Stimulated activated CD8-positive, alpha-beta memory T cell treated with anti-CD3 and anti-CD28 coated beads, Interleukin-15, amount 100 ng/mL, for 48 hours (primary cell): ENCODE data around the gene GPS1.
"Not testable (repeated sequence)": the region's sequence is repeated elsewhere in the genome, so short reads cannot be mapped to it uniquely, and the experiment has no call there.

Experiments used
- DNase-seq, 2 donors: peaks; one replicate each; pipeline ENCODE4 v3.0.0-alpha.2; 2020; ENCODE audit warnings: low read depth in 2 of 2

GPS1 gene

GRCh38 chr17:82028246-82028645, 23.5 kb upstream of the GPS1 start:
- DNase-seq, result no peak

GRCh38 chr17:82028966-82029365, 22.7 kb upstream of the GPS1 start:
- DNase-seq, result no peak

- no peak for DNase-seq
Measured at GRCh38 chr17:82029391-82029790, 22.3 kb upstream of the GPS1 start.

DNA sequence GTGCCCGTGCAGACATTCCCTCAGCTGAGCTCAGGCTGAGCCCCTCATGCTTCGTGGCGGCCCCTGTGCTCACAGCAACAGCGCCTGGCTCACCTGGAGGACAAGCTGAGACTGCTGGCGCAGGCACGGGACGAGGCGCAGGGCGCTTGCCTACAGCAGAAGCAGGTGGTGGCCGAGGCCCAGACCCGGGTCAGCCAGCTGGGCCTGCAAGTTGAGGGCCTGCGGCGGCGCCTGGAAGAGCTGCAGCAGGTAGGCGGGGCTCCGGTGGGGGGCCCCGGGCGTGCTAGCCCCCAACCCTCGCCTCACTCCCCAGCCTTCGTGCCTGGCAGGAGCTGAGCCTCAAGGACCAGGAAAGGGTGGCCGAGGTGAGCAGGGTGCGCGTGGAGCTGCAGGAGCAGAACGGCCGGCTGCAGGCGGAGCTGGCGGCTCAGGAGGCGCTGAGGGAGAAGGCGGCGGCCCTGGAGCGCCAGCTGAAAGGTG, 21.7 kb upstream of the GPS1 start:
- DNase-seq, result no peak

- peak; percentile 70 to 72 for DNase-seq
Measured at GRCh38 chr17:82030470-82031302, 21.0 kb upstream of the GPS1 start.

DNA sequence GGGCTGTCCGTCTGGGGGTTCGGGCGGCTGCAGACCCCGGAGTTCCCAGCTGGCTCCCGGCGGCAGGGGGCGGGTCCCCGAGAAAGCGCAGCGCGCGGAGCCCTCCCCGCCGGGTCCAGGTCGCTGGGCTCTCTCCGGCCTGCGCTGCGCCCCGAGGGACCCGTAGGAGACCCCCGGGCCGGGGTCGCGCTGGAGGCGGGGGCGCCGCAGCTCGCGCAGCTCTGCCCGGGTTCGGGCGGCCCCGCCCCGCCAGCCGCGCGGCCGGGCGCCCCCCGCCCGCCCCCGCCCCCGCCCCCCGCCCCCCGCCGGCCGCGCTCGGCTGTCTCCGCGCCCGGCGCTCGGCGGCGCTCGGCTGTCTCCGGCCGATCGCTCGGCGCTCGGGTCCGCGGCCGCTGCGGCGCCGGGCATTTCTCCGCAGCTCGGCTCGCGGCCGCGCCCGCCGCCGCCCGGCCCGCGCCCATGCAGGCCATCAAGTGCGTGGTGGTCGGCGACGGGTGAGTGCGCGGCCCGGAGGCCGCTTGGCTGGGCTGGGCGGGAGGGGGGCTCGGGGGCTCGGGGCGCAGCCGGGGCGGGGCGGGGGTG, 20.3 kb upstream of the GPS1 start, which contains the start of gene RAC3:
Gene RAC3 (plus strand): TSS at position 376 of the 582 bp plus-strand sequence. CDS start 84 bp downstream, at position 460.
- DNase-seq, result no peak

DNA sequence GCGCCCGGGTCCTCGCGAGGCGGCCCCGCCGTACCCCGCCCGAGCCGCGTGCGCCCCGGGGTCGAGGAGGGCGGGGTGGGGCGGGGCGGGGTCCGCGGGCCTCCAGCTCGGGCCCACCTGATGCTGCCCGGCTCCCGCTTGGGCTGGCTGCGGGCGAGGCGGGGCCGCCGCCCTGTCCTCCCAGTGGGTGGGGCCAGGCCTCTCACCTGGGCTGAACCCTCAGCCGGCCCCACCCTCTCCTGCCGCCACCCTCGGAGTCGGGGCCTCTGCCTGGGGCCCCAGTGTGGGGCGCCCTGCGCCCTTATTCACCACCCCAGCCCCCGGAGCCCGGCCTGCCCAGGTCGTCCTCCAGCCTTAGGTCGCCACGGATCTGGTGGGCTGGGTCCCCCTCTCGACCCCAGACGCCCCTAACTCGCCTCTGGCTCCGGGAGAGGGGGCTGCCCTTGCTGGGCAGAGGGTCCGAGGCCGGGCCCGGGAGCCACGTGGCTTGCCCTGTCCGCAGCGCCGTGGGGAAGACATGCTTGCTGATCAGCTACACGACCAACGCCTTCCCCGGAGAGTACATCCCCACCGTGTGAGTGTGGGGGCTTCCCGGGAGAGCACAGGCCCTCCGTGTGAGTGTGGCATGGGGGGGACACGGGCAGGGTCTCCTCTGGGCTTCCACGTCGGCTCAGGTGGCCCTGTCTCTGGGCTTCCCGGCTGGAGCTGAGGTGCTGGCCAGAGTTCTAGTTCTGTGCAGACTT, 19.6 kb upstream of the GPS1 start:
- peak in 1 of 2 donors; percentile 46 for DNase-seq

- no peak for DNase-seq
Measured at GRCh38 chr17:82033359-82034085, 18.2 kb upstream of the GPS1 start.

DNA sequence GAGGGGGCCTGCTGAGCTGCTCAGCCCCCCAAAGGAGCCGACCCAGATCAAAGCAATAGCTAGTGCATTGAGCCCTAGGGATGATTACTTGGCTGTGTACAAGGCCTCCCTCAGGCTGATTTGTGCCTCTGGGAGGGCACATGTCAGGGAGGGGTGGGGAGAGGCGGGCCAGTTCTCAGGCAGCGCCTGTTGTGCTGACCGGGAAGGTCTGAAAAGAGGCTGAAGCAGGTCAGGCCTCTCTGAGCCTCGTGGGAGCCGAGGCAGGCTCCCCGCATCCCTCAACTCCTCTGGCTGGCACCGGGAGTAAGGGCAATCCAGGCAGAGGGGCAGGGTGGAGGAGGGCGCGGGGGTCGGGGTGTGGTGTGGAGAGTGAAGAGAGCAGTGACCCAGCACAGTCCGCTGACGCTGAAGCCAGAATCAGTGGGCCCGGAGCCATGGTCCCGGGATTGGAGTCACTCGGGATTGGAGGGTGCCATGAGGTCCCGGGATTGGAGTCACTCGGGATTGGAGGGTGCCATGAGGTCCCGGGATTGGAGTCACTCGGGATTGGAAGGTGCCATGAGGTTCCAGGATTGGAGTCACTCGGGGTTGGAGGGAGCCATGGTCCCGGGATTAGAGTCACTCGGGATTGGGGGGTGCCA, 17.2 kb upstream of the GPS1 start:
- no peak for DNase-seq

- DNase-seq, result no peak
Measured at GRCh38 chr17:82035488-82035887, 16.2 kb upstream of the GPS1 start.

DNA sequence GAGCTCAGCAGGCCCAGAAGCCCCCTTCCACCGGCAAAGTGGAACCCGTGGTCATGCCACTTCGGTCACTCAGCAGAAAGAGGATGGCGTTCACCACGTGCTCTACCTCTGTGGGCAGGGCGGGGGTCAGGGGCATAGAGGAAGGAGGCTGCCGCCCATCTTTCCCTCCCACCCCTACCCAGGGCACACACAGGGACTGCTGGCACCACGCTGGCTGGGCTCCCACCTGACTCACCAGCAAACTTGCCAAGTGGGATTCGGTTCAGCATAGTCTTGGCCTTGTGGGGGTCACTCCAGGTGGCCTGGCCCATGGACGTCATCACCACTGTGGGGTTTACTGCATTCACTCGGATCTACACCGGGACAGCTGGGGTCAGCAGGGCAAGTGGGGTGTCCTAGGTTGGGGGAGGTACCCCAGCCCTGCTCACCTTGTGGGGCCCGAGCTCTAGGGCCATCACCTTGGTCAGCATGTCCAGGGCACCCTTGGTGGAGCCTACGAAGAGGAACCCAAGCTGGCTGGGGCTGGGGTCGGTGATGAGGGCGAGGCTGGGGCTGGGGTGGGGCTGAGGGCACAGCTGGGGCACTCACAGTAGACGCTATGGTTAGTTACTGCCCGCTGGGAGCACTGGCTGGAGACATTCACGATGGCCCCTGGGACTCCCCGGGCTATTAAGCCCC, 15.6 kb upstream of the GPS1 start:
- DNase-seq, result no peak

DNA sequence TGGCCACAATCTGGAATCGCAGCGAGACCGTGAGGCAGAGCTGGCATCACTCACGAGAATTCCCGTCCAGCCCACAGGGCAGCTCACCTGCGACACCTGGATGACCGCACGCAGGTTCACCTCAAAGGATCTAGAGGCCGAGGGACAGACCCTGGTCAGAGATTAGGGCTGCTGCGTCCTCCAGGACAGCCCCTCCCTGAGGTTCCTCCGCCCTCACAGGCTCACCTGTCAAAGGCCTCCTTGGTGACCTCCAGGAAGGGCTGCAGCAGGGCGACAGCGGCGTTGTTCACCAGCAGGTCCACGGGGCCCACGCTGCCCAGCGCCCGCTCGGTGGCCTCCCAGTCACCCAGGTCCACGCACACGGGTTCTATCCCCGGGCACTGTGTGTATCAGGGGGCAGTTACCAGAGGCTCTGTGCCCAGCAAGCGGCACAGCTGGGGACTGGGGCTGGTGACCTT, 15.0 kb upstream of the GPS1 start:
- DNase-seq, result no peak

DNA sequence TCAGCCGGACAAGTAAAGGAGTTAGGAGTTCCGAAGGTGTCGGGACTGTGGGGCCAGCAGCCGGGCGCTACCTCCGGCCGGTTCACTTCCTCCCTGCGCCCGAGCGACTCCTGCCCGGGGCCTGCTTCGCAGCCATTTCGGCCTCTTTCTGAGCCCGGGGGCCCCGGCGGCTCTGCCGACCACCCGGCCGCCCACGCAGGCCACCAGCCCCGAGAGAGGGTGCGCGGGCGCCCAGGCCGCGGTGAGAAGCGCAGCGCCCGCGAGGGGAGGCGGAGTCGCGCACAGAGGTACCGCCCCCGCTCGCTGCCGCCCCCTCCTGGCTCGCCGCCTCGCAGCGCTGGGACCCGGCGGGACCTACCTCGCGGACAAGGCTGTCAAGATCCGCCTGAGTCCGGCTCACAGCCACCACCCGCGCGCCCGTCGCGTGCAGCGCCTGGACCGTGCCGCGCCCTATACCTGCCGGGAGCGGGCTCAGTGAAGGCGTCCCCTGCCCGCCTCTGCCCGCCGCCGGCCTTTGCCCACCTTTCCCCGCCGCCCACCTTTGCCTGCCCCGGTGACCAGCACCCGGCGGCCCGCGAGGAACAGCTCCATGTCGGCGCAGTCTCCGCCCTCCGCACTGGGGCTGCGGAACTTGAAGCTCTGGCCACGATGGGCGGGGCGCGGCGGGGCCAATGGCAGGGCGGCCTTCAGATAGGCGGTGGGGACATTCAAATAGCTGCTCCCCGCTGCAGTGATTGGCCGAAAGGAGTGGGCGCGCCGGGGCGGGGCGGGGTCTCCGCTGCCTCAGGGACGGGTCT, 14.4 kb upstream of the GPS1 start, which contains the start of gene DCXR:
Gene DCXR (minus strand): TSS at position 606 of the 797 bp plus-strand sequence. CDS start 15 bp downstream, at position 591.
- peak; percentile 96 to 97 for DNase-seq

GRCh38 chr17:82037889-82038195, 13.9 kb upstream of the GPS1 start:
- no peak for DNase-seq

GRCh38 chr17:82038796-82039409, 12.8 kb upstream of the GPS1 start:
- not testable (repeated sequence) for DNase-seq

- DNase-seq, result no peak
Measured at GRCh38 chr17:82039695-82040299, 11.9 kb upstream of the GPS1 start.

- DNase-seq, result no peak
Measured at GRCh38 chr17:82041144-82041814, 10.4 kb upstream of the GPS1 start.

DNA sequence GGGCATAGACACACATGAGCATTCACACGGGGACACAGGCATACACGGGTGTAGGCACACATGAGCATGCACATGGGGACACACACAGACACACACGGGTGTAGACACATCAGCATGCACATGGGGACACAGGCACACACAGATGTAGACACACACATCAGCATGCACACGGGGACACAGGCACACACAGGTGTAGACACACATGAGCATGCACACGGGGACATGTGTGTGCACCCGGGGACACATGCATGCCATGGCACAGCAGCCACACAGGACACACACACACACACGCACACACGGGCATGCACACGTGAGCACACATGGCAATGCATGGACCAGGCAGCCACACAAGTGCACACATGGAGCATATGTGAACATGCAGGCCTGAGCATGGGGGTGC, 9.0 kb upstream of the GPS1 start:
- DNase-seq, result no peak
